GM19043 (cell line): Measurements from ENCODE around the gene HBG1.
A peak's percentile ranks its signal among the peaks of the same experiment; 100 is the strongest.
"Not testable (repeated sequence)": the region's sequence is repeated elsewhere in the genome, so short reads cannot be mapped to it uniquely, and the experiment has no call there.

ENCODE experiments used
- ATAC-seq: cut with Tn5 transposase; IDR thresholded peaks from one replicate; pipeline ENCODE4 v1.9.1; 2021; ENCODE audit warnings: low read depth; ENCODE audit not compliant: unreplicated experiment

HBG1 gene

DNA sequence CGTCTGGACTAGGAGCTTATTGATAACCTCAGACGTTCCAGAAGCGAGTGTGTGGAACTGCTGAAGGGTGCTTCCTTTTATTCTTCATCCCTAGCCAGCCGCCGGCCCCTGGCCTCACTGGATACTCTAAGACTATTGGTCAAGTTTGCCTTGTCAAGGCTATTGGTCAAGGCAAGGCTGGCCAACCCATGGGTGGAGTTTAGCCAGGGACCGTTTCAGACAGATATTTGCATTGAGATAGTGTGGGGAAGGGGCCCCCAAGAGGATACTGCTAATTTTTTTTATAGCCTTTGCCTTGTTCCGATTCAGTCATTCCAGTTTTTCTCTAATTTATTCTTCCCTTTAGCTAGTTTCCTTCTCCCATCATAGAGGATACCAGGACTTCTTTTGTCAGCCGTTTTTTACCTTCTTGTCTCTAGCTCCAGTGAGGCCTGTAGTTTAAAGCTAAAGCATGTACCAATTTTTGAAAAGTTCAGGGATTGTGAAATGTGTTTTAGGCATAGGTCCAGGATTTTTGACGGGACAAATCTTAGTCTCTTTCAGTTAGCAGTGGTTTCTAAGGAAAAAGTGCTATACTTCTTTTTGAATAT lies at the start of gene HBG1:
HBG1 (minus strand) TSS at position 51 of the 590 bp plus-strand sequence. CDS start 53 bp downstream, outside the sequence.
- ATAC-seq = not testable (repeated sequence)

GRCh38 chr11:5298451-5298850 lies 48.8 kb upstream of the HBG1 start:
- no peak for ATAC-seq

GRCh38 chr11:5297721-5298323 lies 48.2 kb upstream of the HBG1 start:
- no peak for ATAC-seq

GRCh38 chr11:5294342-5294995 lies 44.8 kb upstream of the HBG1 start:
- ATAC-seq = not testable (repeated sequence)

GRCh38 chr11:5293028-5293427 lies 43.4 kb upstream of the HBG1 start:
- no peak for ATAC-seq

GRCh38 chr11:5291207-5291838 lies 41.7 kb upstream of the HBG1 start:
- ATAC-seq = peak; percentile 86

- no peak for ATAC-seq
These were observed 40.4 kb upstream of the HBG1 start for GRCh38 chr11:5290106-5290505.

DNA sequence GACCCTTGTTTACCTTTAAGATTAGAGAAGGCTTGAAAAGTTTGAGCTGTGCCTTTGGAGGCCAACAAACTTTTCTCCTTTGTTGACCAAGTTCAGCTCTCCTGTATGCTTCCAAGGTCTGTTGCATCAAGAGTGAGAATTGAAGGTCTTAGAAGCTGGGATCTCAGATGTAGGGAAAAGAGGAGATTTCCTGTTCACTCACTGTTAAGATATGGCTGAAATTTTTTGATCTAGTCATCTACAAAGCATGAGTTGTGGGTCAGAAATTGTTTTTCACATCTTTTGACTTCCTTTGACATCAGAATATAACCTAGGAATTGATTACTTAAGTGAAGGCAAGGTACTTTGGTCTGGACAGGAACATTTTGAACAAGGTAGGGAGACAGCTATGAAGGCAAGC lies 40.0 kb upstream of the HBG1 start:
- ATAC-seq = no peak

DNA sequence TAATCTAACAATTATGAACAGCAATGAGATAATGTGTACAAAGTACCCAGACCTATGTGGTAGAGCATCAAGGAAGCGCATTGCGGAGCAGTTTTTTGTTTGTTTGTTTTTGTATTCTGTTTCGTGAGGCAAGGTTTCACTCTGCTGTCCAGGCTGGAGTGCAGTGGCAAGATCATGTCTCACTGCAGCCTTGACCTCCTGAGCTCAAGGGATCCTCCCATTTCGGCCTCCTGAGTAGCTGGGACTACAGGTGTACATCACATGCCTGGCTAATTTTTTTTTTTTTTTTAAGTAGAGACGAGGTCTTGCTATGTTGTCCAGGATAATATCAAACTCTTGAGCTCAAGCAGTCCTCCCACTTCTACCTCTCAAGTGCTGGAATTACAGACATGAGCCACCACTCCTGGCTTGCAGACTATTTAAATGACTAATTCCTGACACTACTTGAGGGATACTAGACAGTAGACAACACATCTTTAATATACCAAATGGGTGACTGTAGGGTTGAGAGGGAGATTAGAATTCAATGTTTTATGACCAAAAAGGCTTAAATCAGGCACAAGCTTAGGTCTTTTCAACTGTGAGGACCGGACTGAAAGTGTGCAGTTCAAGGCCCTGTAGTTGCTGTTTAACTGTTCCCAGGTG lies 39.4 kb upstream of the HBG1 start:
- no peak for ATAC-seq

- no peak for ATAC-seq
These were observed 38.6 kb upstream of the HBG1 start for GRCh38 chr11:5288108-5288905.

- no peak for ATAC-seq
These were observed 37.2 kb upstream of the HBG1 start for GRCh38 chr11:5286901-5287300.

DNA sequence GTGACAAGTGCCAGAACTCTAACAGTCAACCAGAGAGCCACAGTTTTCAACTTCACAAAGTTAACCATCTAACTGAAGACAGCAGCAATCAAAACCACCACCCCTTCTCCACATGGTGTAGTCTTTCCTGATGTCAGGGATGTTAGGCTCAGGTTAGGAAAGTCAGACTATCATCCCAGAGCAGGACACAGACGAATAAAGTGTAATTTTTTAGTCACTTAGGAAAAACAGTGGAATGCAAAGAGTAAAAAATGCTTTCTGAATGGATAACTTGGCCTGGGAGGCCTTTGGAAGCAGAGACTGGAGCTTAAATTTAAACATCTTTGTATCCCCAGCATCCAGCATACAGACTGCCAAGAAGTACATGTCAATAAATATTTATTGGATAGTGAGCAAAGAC lies 36.7 kb upstream of the HBG1 start:
- ATAC-seq = no peak

- no peak for ATAC-seq
These were observed 36.2 kb upstream of the HBG1 start for GRCh38 chr11:5285703-5286340.

DNA sequence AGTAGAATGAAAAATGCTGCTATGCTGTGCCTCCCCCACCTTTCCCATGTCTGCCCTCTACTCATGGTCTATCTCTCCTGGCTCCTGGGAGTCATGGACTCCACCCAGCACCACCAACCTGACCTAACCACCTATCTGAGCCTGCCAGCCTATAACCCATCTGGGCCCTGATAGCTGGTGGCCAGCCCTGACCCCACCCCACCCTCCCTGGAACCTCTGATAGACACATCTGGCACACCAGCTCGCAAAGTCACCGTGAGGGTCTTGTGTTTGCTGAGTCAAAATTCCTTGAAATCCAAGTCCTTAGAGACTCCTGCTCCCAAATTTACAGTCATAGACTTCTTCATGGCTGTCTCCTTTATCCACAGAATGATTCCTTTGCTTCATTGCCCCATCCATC lies 35.0 kb upstream of the HBG1 start:
- ATAC-seq = no peak

DNA sequence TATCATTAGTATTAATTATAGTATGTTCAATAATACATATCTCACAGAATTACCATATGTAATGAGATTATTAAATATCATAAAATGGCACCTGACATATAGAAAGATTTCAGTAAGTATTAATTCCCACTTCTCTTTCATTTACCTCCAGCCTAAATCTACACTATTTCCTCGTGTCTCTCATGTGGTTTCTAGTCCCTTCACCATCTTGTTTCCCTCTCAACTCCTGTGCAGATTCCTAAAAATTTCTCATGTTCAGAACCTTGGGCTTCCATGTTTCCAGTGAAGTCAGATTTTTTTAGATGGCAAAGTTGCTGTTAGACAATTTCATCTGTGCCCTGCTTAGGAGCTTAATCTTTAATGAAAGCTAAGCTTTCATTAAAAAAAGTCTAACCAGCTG lies 34.2 kb upstream of the HBG1 start:
- ATAC-seq = no peak

DNA sequence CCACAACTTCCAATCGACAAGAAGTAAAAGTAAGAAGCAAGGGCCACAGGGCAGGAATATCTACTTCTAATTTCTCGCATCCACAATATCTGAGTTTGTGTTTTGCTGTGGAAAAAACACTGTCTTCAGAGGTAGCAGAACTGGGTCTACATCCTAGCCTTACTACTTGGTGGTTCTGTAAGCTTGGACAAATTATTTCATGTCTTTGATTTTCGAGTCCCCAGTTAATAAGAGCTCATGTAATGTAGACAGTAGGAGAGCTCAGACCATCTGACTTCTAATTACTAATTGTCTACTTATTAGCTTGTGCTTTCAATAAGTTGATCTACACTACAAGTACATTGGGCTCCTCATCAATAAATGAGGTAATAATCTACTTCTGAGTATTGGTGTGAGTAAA lies 33.4 kb upstream of the HBG1 start:
- no peak for ATAC-seq

- no peak for ATAC-seq
These were observed 33.0 kb upstream of the HBG1 start for GRCh38 chr11:5282628-5283027.

- no peak for ATAC-seq
These were observed 31.9 kb upstream of the HBG1 start for GRCh38 chr11:5281596-5281995.

DNA sequence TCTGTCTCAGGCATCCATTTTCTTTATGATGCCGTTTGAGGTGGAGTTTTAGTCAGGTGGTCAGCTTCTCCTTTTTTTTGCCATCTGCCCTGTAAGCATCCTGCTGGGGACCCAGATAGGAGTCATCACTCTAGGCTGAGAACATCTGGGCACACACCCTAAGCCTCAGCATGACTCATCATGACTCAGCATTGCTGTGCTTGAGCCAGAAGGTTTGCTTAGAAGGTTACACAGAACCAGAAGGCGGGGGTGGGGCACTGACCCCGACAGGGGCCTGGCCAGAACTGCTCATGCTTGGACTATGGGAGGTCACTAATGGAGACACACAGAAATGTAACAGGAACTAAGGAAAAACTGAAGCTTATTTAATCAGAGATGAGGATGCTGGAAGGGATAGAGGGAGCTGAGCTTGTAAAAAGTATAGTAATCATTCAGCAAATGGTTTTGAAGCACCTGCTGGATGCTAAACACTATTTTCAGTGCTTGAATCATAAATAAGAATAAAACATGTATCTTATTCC lies 31.0 kb upstream of the HBG1 start:
- peak; percentile 96 for ATAC-seq
